OCI-LY1 (cell line): Measurements from ENCODE around the gene ZSCAN20.

Experiments used
- H2AFZ ChIP-seq: fragments of 200-600 bp; sonication (generic), shearing (Covaris generic); 2 replicates; pipeline ENCODE4 v1.6.0; 2014; ENCODE audit warnings: antibody characterized with exemption, mild to moderate bottlenecking, low read length
- H3F3A ChIP-seq: fragments of 200-600 bp; sonication (generic), shearing (Covaris generic); 2 replicates; pipeline ENCODE4 v1.6.0; 2014; ENCODE audit warnings: mild to moderate bottlenecking, antibody characterized with exemption, low read length, moderate library complexity; ENCODE audit not compliant: insufficient read depth
- H3K27ac ChIP-seq: fragments of 200-600 bp; sonication (generic); 2 replicates; pipeline ENCODE4 v1.5.1; 2014; ENCODE audit warnings: low read length, mixed run types, mild to moderate bottlenecking, low read depth; ENCODE audit not compliant: poor library complexity, severe bottlenecking
- H3K27me3 ChIP-seq: fragments of 200-600 bp; sonication (generic); 2 replicates; pipeline ENCODE4 v1.6.0; 2014; ENCODE audit warnings: antibody characterized with exemption, mild to moderate bottlenecking, low read length, moderate library complexity; ENCODE audit not compliant: insufficient read depth
- H3K36me3 ChIP-seq: fragments of 200-600 bp; sonication (generic); 2 replicates; pipeline ENCODE4 v1.6.1; 2014; ENCODE audit warnings: mild to moderate bottlenecking, antibody characterized with exemption, low read length, moderate library complexity, mixed read lengths; ENCODE audit not compliant: insufficient read depth
- H3K4me1 ChIP-seq: fragments of 200-600 bp; sonication (generic); 2 replicates; pipeline ENCODE4 v1.5.1; 2014; ENCODE audit warnings: mild to moderate bottlenecking, low read length, moderate library complexity; ENCODE audit not compliant: insufficient read depth, severe bottlenecking
- H3K4me2 ChIP-seq: fragments of 200-600 bp; sonication (generic), shearing (Covaris generic); 2 replicates; pipeline ENCODE4 v1.6.1; 2014; ENCODE audit warnings: low read length
- H3K4me3 ChIP-seq: fragments of 200-600 bp; sonication (generic); 2 replicates; pipeline ENCODE4 v1.5.1; 2014; ENCODE audit warnings: low read length, low read depth, mild to moderate bottlenecking, mixed read lengths; ENCODE audit not compliant: poor library complexity, severe bottlenecking
- H3K79me2 ChIP-seq: fragments of 200-600 bp; shearing (Covaris generic); 2 replicates; pipeline ENCODE4 v1.6.1; 2016; ENCODE audit warnings: mixed run types, low read length, mixed read lengths; ENCODE audit not compliant: insufficient read depth
- H3K9ac ChIP-seq: fragments of 200-600 bp; sonication (generic), shearing (Covaris generic); 2 replicates; pipeline ENCODE4 v1.6.1; 2014; ENCODE audit warnings: mild to moderate bottlenecking, low read length, mixed read lengths
- H3K9me2 ChIP-seq: fragments of 200-600 bp; sonication (generic), shearing (Covaris generic); 2 replicates; pipeline ENCODE4 v1.6.1; 2014; ENCODE audit warnings: low read depth, mild to moderate bottlenecking, low read length, mixed read lengths
- H3K9me3 ChIP-seq: fragments of 200-600 bp; shearing (Covaris generic); 2 replicates; pipeline ENCODE4 v1.6.1; 2014; ENCODE audit warnings: low read length, mixed read lengths
- H4K20me1 ChIP-seq: fragments of 200-600 bp; sonication (generic), shearing (Covaris generic); 2 replicates; pipeline ENCODE4 v1.6.0; 2016; ENCODE audit warnings: mild to moderate bottlenecking, low read length; ENCODE audit not compliant: insufficient read depth
- CTCF ChIP-seq: fragments of 200-600 bp; sonication (generic), shearing (Covaris generic); IDR thresholded peaks from 2 replicates; pipeline ENCODE4 v1.5.1; 2017; ENCODE audit warnings: mild to moderate bottlenecking, antibody characterized with exemption, low read length, moderate library complexity, mixed read lengths
- EZH2 ChIP-seq: fragments of 200-600 bp; sonication (generic), shearing (Covaris generic); IDR thresholded peaks from 2 replicates; pipeline ENCODE4 v1.8.0; 2017; ENCODE audit warnings: borderline replicate concordance, mixed run types, mild to moderate bottlenecking, antibody characterized with exemption, low read length, moderate library complexity, mixed read lengths

Gene ZSCAN20

DNA sequence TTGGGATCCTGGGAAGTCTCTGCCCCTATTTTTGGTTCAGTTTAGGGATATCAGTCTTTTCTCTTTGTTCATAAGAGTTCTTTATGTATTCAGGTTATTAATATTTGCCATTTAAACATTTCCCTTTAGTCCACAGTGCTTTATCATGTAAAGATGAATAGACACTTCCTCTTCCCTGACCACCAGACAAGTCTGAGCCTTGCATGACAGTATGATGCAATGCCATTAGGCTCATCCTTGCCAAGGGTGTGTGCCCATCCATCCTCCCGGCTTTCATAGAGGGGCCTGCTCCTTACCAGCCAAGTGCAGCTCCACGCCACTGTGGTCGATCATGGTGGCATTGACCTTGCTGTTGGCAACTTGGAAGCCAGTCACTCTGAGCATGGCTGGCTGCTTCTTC, 52.1 kb downstream of the ZSCAN20 start:
- H4K20me1 ChIP-seq, result no peaks in the 10 kb centered on the region
- H2AFZ ChIP-seq, result no peak overlapping the region
- no peak for TF ChIP-seq EZH2
- no peak for TF ChIP-seq CTCF
- no peak overlapping the region for H3K4me2 ChIP-seq
- no peaks in the 10 kb centered on the region for H3K4me1 ChIP-seq
- H3K79me2 ChIP-seq, result no peaks in the 10 kb centered on the region
- H3K9me2 ChIP-seq, result no peaks in the 10 kb centered on the region
- H3K27me3 ChIP-seq, result no peaks in the 10 kb centered on the region
- no peaks in the 10 kb centered on the region for H3K36me3 ChIP-seq
- no peaks in the 10 kb centered on the region for H3K9me3 ChIP-seq
- H3K4me3 ChIP-seq, result no peak overlapping the region
- H3K27ac ChIP-seq, result no peak overlapping the region
- H3K9ac ChIP-seq, result no peak overlapping the region
- H3F3A ChIP-seq, result no peaks in the 10 kb centered on the region

DNA sequence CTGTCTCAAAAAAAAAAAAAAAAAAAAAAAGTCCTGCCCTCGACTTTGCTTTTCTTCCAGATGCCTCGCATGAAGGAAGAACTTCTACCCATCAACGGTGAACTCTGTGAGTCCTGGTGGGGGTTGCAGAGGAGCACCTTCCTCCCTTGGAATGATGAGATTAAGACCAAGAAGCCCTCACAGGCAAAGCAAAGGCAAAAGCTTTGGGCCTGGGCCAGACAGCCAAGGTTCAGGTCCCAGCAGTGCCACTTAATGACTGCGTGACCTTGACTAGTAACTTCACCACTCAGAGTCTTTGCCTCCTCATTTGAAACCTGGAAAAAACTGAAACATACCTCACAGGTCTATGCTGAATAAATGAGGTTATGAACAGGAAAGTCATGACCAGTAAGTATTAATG, 55.5 kb downstream of the ZSCAN20 start:
- Histone ChIP-seq H3K9me2 (no peaks in the 10 kb centered on the region), H3K27me3 (no peaks in the 10 kb centered on the region), H2AFZ (no peak overlapping the region), H3K4me1 (no peaks in the 10 kb centered on the region), H3K9ac (no peak overlapping the region), H3K4me3 (no peak overlapping the region), H3K9me3 (no peaks in the 10 kb centered on the region), H3K27ac (no peak overlapping the region), H3K79me2 (no peaks in the 10 kb centered on the region), H4K20me1 (no peaks in the 10 kb centered on the region), H3F3A (no peaks in the 10 kb centered on the region), H3K36me3 (no peaks in the 10 kb centered on the region), H3K4me2 (no peak overlapping the region)
- TF ChIP-seq EZH2 (no peak), CTCF (no peak)

- Histone ChIP-seq H3K27ac (no peak overlapping the region), H3K27me3 (no peaks in the 10 kb centered on the region), H2AFZ (no peak overlapping the region), H3K9ac (no peak overlapping the region), H3K4me3 (no peak overlapping the region), H3K79me2 (no peaks in the 10 kb centered on the region), H4K20me1 (no peaks in the 10 kb centered on the region), H3K4me2 (no peak overlapping the region), H3K4me1 (no peaks in the 10 kb centered on the region), H3K36me3 (no peaks in the 10 kb centered on the region), H3K9me3 (no peaks in the 10 kb centered on the region), H3K9me2 (no peaks in the 10 kb centered on the region), H3F3A (no peaks in the 10 kb centered on the region)
- TF ChIP-seq EZH2, result no peak
- no peak for TF ChIP-seq CTCF
Measured at GRCh38 chr1:33529957-33530356, 57.5 kb downstream of the ZSCAN20 start.
